Cardiac muscle cell (in vitro differentiated cells and primary cell): ENCODE results near the gene SPATA31A5. TPM values are rescaled to one million over a fixed set of nuclear protein-coding genes. Genes with fewer than 3 reads are reported as not detected.
"Not testable (repeated sequence)": the region's sequence is repeated elsewhere in the genome, so short reads cannot be mapped to it uniquely, and the experiment has no call there.

Experiments used
- DNase-seq, 2 donors: peaks; one replicate each; pipeline versions ENCODE4 v3.0.0 to v3.0.0-alpha.2; 2010 to 2017; ENCODE audit warnings: low read depth in 1 of 2, low spot score in 1 of 2
- H3K27ac ChIP-seq: fragments of 200-600 bp; sonication (generic); 2 replicates; pipeline ENCODE4 v1.5.1; 2016
- H3K27me3 ChIP-seq: fragments of 200-600 bp; sonication (generic); 2 replicates; pipeline ENCODE4 v1.6.0; 2016; ENCODE audit warnings: control low read depth
- H3K36me3 ChIP-seq: fragments of 200-600 bp; sonication (generic); 2 replicates; pipeline ENCODE4 v1.5.1; 2016; ENCODE audit warnings: control low read depth
- H3K4me1 ChIP-seq: fragments of 200-600 bp; sonication (generic); 2 replicates; pipeline ENCODE4 v1.8.1; 2017; ENCODE audit warnings: low read depth, mild to moderate bottlenecking, mixed run types
- H3K4me3 ChIP-seq: fragments of 200-600 bp; sonication (generic); 2 replicates; pipeline ENCODE4 v1.5.1; 2016; ENCODE audit warnings: mild to moderate bottlenecking
- H3K9me3 ChIP-seq: fragments of 200-600 bp; sonication (generic); 2 replicates; pipeline ENCODE4 v1.5.1; 2017; ENCODE audit warnings: low read depth, mild to moderate bottlenecking, control low read depth
- polyA plus RNA-seq: library from polyadenylated mRNA; unstranded; fragments of >200 nt; fragmentation: Nextera tagmentation; extraction: Ambion mirVana; gene quantifications from 2 replicates; pipeline ENCODE4 v1.2.1, GENCODE V29; 2016
- total RNA-seq: library from RNA; depleted of rRNA; stranded (reverse); fragments of >200 nt; gene quantifications from 2 replicates; pipeline ENCODE4 v1.2.3, GENCODE V29; 2016

SPATA31A5 gene
- total RNA-seq (not detected in 2 replicates), polyA plus RNA-seq (not detected in 2 replicates)

- H3K9me3 ChIP-seq, H3K36me3 ChIP-seq, H3K27me3 ChIP-seq, H3K4me1 ChIP-seq, H3K27ac ChIP-seq, H3K4me3 ChIP-seq, DNase-seq: not testable (repeated sequence)
Measured at GRCh38 chr9:60914107-60914506, at the start of gene SPATA31A5. Gene SPATA31A5, plus strand, starts transcription at chr9:60914407. Its CDS starts 29 bp downstream, at chr9:60914436.

- H3K4me3 ChIP-seq, H3K27me3 ChIP-seq, DNase-seq, H3K9me3 ChIP-seq, H3K27ac ChIP-seq, H3K36me3 ChIP-seq, H3K4me1 ChIP-seq: not testable (repeated sequence)
Measured at GRCh38 chr9:60962990-60963350, 48.8 kb downstream of the SPATA31A5 start.

- H3K27me3 ChIP-seq, H3K4me3 ChIP-seq, H3K36me3 ChIP-seq, H3K27ac ChIP-seq, H3K4me1 ChIP-seq, H3K9me3 ChIP-seq, DNase-seq: not testable (repeated sequence)
Measured at GRCh38 chr9:60966382-60966781, 52.2 kb downstream of the SPATA31A5 start.
